Coronary artery (tissue), 2 donors: ENCODE data around the gene BLACAT1.

Experiments
- DNase-seq: peaks from one replicate; pipeline ENCODE4 v3.0.0-alpha.2; 2017; ENCODE audit warnings: low spot score
- H3K27ac ChIP-seq, 2 donors: fragments of 200-600 bp; sonication (generic); one replicate each; pipeline ENCODE4 v1.5.1; 2016 to 2019
- H3K4me3 ChIP-seq: fragments of 200-600 bp; sonication (generic); 2 replicates; pipeline ENCODE4 v1.5.1; 2016; ENCODE audit warnings: mild to moderate bottlenecking, moderate library complexity
- TF ChIP-seq, protein P1 (sequence below): fragments of 200-600 bp; sonication (generic); IDR thresholded peaks from one replicate; pipeline ENCODE4 v1.5.1; 2019; ENCODE audit warnings: antibody characterized with exemption

Gene BLACAT1

DNA sequence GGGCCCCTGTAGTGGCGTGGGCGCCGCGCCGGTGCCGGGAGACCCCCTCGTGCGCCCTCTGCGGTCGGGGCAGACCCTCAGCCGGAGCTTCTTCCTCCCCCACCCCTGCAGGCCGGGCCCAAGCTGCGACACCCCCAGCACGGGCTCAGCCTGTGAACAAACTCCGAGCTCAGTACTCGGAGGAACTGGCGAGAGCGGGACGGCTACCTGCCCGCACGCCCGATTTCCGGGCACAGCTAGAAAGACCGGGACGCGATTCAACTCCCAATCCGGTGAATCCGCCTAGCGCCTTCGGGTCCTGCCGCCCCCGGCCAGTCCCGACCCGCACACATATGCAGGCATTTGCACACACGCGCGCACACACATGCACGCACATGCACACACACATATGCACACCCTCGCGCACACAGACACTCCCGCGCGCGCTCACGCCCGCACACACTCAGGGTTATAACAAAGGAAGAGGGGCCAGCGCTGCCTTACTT is 580 bp upstream of the BLACAT1 start:
- no peak overlapping the region for H3K27ac ChIP-seq
- TF ChIP-seq, protein P1, sequence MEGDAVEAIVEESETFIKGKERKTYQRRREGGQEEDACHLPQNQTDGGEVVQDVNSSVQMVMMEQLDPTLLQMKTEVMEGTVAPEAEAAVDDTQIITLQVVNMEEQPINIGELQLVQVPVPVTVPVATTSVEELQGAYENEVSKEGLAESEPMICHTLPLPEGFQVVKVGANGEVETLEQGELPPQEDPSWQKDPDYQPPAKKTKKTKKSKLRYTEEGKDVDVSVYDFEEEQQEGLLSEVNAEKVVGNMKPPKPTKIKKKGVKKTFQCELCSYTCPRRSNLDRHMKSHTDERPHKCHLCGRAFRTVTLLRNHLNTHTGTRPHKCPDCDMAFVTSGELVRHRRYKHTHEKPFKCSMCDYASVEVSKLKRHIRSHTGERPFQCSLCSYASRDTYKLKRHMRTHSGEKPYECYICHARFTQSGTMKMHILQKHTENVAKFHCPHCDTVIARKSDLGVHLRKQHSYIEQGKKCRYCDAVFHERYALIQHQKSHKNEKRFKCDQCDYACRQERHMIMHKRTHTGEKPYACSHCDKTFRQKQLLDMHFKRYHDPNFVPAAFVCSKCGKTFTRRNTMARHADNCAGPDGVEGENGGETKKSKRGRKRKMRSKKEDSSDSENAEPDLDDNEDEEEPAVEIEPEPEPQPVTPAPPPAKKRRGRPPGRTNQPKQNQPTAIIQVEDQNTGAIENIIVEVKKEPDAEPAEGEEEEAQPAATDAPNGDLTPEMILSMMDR: no peak
- DNase-seq: no peak
- H3K4me3 ChIP-seq: peak overlapping the region; percentile 53

- TF ChIP-seq, protein P1: no peak
- DNase-seq: no peak
- H3K27ac ChIP-seq: no peak overlapping the region
- no peak overlapping the region for H3K4me3 ChIP-seq
Observed at GRCh38 chr1:205454903-205455335, 926 bp downstream of the BLACAT1 start.

GRCh38 chr1:205453466-205453865 is 2.4 kb downstream of the BLACAT1 start:
- no peak for DNase-seq
- Histone ChIP-seq H3K4me3 (no peak overlapping the region), H3K27ac (no peak overlapping the region)
- TF ChIP-seq, protein P1: no peak

GRCh38 chr1:205452933-205453332 is 2.9 kb downstream of the BLACAT1 start:
- Histone ChIP-seq H3K4me3 (no peak overlapping the region), H3K27ac (no peak overlapping the region)
- TF ChIP-seq, protein P1: no peak
- DNase-seq: no peak

DNA sequence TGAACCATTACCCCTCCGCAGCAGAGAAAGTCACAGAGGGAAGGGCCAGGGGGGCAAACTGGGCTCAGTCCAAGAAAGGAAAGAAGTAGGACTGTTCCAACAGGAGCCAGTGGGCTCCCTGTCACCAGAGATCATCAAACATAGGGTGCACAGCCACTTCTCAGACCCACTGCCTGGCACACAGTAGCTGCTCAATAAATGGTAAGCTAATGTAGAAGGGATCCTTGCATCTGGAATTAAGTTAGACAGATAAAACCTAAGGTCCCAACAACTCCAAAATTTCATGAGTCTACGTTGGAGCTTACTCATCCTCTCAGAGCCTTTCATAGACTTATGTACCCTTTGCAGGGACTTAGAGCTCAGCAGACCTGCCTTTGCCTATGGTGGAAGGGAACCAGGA is 3.5 kb downstream of the BLACAT1 start:
- Histone ChIP-seq H3K4me3 (no peak overlapping the region), H3K27ac (no peak overlapping the region)
- DNase-seq: no peak
- TF ChIP-seq, protein P1: no peak

DNA sequence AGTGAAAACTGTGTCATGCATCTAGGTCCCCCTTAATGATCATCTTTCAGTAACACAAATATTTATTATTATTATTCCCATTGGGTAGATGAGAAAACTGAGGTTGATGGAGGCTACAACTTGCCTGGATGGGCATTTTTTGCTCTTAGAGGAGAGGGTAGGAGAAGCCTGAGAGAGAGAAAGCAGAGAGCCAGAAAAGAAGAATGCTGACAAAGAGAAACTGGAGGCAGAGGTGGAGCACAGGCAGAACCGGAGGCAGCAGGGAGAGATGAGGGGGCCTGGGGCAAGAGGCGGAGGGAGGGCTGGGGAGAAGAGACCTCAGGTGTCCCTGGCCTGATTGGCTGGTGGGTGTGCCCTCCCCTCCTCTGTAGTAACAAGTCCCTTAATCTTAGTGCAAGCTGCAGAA is 4.1 kb downstream of the BLACAT1 start:
- no peak overlapping the region for H3K27ac ChIP-seq

GRCh38 chr1:205451202-205451601 is 4.6 kb downstream of the BLACAT1 start:
- Histone ChIP-seq H3K27ac (no peak overlapping the region), H3K4me3 (no peak overlapping the region)
- DNase-seq: no peak
- TF ChIP-seq, protein P1: no peak

More for the DNA sequence above, 4.1 kb downstream of the BLACAT1 start:
- no peak overlapping the region for H3K4me3 ChIP-seq
- TF ChIP-seq, protein P1: no peak
- no peak for DNase-seq
